Activated CD4-positive, alpha-beta T cell treated with anti-CD3 and anti-CD28 coated beads, Interleukin-2, Interleukin-4, amounts not matched to agents 100 ng/mL and 50 ng/mL, durations not matched to agents 16 hours and 8 hours (primary cell): Measurements from ENCODE around the gene NR6A1.

Source experiments
- DNase-seq: peaks from one replicate; pipeline ENCODE4 v3.0.0-alpha.2; 2020; ENCODE audit warnings: low spot score

The NR6A1 gene

DNA sequence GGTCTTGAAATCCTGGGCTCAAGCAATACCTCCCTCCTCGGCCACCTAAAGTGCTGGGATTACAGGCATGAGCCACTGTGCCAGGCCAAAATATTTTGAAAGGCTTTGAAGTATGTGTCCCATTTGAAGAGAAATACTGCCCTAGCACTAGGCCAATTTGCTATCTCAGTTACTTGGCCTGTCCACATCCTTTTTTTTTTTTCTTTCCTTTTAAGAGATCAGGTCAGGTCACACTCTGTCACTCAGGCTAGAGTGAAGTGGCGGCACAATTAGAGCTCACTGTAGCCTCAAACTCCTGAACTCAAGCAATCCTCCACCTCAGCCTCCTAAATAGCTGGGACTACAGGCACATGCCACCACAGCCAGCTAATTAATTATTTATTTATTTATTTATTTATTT, 84.2 kb downstream of the NR6A1 start:
- no peak for DNase-seq

DNA sequence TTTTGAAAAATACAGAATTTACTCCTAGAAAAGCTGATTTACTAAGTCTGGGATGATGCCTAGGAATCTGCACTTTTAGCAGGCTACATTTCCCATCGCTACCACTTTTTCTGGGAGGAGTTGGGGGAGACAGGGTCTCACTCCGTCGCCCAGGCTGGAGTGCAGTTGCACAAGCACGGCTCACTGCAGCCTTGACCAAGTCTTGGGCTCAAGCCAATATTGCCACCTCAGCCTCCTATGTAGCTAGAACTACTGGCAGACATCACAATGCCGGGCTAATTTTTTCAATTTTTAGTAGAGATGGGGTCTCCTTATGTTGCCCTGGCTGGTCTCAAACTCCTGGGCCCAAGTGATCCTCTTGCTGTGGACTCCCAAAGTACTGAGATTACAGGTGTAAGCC, 85.9 kb downstream of the NR6A1 start:
- DNase-seq: no peak

DNA sequence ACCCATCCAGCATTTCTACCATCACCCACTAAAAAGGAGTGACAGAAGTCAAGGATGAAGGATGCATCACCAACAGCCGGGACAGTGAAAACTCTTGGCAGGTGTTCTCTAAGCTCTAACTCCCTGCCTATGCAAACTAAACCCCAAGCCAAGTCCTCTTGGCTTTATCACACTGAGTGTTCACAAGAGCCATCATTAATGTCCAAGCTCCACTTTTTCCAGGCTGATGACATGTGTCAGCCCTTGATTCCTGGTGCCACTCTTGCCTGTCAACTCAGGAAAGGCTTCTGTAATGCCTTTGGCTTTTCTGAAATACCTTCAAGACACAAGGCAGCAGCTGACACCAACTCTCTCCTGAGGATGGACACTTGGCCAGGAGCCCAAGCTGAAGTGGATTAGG, 86.9 kb downstream of the NR6A1 start:
- no peak for DNase-seq

DNA sequence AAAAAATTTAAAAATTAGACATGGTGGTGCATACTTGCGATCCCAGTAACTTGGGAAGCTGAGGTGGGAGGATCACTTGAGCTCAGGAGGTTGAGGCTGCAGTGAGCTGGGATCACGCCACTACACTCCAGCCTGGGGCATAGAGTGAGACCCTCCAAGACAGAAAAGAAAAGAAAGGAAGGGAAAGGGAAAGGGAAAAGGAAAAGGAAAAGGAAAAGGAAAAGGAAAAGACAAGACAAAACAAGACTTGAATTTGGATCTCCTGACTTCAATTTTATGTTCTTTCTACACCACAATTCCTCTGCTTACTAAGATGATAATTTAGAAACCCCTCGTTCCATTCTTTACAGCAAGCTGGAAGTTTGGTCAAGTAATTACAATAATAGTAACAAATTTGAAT, 88.1 kb downstream of the NR6A1 start:
- DNase-seq: no peak

DNA sequence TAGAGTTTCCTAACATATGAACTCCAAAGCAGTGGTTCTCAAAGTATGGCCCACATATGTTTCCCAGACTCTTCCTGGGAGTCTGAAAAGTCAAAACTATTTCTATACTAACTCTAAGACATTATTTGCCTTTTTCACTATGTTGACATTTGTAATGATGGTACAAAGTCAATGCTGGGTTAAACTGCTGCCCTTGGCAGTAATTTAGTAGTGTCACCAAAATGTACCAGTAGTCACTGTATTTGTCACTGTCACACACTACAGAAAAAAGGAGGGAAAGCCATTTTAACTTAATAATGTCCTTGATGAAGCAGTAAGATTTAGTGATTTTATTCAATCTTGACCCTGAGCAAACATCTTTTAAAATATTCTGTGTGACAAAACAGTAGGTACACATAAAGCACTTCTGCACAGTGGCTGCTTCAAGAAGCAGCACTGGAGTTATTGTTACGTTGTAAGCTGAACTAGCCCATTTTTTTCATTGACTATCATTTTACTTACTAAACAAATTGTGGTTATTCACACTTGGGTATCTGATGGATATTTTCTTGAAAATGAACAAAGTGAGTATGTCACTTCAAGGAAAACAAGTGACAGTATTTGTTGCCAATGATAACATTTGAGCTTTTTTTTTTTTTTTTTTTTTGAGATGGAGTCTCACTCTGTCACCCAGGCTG, 90.3 kb downstream of the NR6A1 start:
- no peak for DNase-seq

DNA sequence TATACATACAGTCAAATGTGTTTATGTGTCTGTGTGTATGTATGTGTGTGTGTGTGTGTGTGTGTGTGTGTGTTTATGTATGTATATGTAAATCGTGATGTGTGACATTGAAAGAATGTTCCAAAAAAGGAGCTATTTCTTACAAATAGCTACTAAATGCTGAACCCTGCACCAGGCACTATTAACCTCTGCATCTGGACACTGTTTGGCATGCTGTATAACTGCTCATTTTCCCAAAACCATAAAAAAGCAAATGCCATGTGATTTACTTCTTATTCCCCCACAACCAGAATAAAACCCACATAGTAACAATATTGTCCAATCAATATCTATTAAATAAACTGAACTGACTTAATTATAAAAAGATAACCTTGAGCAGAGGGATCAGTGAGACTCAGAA, 91.1 kb downstream of the NR6A1 start:
- no peak for DNase-seq

DNA sequence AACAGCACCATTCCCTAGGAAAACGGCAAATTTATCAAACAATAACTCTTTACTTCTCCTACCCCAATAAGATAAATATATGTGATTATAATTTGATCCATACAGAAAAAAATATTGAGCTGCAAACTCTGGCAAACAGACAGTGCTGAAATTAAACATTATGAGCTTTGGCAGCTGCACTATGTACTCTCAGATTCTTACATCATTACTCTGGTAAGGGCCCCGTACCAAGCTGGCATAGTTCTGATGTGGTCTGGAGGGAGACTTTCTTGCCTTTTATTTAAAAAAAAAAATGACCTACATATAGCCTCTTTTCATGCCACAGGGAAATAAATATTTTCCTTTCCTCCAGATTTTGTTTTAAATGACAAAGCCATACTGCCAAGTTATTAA, 95.0 kb downstream of the NR6A1 start:
- no peak for DNase-seq

DNA sequence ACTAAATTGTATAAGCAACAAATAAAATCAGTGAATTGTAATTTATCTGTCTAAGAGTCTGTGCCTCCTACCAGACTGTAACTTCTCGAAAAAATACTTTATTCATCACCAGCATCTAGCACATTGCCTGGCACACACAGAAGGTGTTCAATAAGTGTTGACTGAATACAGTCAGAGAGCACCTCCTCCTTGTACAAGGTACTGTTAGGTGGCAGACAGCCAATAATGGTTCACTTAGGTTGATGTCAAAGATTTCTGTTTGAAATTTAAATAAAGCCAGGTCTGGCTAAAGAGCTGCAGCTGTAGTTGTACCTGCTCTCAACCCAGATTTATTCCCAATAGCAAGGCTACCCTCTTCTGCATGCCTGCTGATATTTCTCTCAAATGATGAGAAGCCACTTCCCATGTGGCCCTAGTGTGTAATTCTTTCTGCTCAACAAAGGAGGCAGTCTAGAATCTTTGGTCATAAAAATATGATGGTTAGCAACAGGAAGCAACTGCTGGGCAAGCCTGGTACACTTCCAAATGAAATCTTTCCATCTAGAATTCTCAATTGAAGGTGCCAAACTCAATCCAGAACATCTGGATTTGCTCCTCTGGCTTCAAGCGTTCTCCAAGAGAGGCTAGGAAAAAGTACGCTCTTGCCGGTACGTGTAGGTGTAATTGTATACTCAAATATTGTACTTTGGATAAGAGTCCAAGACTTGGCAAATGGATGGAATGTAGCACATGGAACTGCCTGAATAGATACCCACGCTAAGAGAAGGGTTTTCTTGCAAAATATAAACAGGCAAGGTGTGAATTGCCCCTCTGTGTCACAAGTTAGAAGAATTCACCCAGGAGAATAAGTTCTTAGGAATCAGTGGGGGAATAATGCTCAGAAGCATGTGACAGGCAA, 95.6 kb downstream of the NR6A1 start:
- no peak for DNase-seq

DNA sequence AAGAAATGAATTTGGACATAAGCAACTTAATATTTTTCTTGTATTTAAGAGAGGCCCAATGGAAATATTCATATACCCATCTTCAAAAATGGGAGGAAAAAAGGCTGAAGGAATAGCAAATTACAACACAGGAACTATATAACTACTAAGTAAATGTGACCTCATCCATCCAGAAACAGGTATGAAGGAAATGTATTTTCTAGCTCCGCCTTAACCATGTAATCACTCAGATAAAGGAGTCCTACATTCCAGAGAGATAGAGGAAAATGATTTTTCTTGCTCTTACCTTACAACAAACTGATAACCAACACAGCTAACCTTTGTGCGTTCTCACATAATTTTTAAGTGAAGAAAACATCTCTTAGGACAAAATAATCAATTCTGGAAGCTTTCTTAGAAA, 96.5 kb downstream of the NR6A1 start:
- DNase-seq: no peak

DNA sequence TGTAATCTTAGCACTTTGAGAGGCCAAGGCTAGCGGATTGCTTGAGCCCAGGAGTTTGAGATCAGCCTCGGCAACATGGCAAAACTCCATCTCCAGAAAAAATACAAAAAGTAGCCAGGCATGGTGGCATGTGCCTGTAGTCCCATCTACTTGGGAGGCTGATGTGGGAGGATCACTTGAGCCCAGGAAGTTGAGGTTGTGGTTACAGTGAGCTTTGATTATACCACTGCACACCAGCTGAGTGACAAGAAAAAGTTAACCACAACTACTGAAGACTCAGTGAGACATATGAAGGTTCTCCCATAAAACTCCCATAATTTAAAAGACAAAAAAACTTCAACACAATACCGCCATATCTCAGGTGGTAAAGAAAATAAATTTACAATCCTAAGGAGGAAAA, 98.0 kb downstream of the NR6A1 start:
- peak; percentile 9 for DNase-seq

DNA sequence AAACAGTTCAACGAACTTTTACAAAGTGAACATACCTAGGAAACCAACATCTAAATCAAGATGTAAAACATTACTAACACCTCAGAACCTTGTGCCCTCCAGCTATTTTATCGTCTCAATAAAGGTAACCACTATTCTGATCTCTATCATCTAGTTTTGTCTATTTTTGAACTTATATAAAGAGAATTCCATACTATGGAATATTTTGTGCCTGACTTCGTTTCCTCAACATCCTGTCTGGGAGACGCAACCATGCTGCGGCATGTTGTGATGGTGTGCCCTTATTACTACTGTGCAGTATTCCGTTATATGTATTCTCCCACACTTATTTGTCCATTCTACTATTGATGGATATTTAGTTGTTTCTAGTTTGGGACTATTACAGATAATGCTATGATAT, 99.2 kb downstream of the NR6A1 start:
- no peak for DNase-seq

DNA sequence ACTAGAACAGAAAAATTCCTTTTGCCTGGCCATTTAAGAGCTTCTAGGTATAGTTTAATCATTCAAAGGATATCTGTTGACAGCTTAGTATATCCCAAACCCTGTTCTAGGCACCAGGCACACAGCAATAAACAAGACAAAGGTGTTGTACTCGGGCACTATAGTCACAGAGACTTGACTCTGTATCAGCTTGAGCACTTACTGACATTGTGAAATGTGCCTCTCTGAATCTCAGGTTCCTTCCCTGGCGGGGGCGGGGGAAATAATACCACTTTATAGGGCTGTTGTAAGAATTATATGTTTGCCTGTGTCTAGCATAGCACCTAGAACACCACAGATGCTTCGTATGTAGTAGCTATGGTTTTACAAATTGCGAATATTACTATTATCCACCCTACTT, 104.5 kb downstream of the NR6A1 start:
- no peak for DNase-seq

DNA sequence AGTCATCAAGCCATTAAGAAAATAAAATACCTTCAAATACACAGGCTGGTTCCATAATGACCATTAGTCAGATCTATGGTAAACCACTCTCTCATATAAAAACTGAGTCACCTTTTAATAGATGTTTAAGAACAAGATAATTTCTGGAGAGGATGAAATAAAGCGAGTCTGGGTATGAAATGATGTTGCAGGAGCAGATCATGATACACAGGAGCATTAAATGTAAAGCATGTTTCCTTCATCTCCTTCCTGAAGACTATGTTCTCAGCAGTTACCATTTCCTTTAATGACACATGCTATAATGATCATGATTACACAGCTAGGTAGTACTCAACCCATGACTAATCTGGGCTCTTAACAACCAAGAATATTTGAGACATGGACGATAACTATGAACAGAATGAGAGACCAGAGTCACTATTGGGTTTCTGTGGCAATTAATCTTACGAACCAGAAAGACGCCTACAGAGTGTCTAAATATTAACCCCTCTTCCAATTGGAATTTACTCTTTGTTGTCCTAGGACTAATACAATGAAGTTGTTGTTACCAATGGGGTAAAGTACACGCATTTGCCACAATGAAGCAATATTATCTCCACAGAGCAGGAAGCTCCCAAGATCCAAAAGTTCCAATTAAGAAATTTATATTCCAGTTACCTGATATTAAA, 105.6 kb downstream of the NR6A1 start:
- no peak for DNase-seq

DNA sequence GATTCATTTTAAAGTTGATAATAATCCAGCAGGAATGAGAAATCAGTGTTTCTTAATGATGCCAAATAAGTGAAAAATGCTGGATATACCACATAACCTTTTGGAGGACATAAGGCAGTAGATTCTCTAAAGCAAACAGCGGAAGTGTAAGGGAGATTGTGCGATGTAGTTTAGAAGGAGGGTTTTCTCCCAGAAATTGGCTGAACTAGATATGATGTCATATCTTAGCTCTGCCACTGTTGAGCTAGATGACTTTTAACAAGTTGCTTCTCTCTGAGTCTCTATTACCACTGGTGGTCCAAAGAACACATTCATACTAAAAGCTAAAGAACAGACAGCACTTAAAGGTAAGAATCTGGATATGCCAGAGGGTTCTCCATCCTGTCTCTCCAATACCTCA, 107.0 kb downstream of the NR6A1 start:
- no peak for DNase-seq

DNA sequence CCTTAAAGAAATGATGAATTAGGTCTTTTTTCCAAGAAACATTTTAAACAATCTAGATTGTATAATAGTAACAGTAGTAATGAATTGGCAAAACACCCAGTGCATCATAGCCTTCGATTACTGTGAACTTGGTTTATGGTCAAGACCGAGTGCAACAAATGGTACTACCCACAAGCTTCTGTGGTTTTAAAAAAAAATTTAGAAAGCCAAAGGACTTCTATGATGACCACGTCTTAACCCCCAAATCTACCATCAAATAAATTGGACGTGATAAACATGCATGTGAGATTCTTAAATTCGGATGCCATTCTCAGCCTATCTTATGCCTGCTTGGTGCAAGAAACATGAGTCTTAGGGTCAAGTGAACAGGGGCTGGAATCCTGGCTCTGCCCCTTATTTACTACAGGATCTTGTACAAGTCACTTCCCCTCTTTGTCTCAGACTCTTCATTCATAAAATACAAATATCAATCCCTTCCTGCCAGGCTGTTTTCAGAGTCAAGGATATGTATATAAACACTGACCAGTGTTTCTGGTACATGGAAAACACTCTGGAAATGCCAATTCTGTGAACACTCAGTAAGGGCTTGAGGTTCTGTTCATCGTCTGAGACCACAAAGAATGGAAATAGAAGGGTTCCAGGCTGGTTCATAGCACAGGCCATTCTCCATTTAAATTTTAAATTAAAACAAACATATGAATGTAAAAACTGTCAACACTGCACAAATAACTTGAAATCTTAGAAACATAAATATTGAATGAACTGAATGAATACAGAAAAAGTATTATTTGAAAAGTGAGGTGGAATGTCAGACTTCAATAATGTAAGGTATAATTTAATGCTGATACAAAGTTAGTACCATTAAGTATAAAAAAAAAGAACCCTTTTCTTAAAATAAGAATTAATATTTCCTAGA, 107.8 kb downstream of the NR6A1 start:
- no peak for DNase-seq

DNA sequence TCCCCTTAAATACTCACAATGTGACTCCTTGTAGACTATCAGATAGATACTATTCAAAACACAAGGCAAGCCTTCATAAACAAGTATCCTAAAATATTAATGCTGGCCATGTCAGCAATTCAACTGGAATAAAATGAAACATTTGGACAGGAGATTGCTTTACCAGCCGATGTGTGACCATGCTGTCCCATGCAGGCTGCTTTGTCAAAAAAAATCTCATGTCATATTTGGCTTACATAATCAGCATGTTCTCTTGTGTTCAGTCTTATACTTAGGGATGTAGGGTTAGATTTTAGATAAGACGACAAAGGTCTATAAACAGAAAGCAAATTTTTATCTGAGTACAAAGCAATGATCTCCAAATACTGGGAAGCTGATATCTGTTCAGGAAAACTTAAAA, 108.5 kb downstream of the NR6A1 start:
- no peak for DNase-seq

DNA sequence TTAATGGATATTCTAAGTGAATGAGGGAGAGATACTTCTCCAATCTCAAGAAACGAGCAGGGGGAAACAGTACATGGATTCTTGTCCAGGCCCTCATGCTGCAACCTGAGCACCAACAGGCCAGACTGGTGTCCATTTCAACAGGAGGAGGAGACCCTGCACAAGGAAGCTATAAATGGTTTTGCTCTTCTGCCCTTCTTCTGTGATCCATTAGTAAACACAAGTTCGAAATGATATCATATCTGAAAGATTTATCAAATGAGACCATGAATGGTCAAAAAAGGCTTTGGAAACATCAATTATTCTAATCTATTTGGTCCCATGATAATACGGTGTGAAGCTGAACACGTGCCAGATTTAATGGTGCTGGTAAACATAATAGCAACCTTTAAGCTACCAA, 109.8 kb downstream of the NR6A1 start:
- no peak for DNase-seq

DNA sequence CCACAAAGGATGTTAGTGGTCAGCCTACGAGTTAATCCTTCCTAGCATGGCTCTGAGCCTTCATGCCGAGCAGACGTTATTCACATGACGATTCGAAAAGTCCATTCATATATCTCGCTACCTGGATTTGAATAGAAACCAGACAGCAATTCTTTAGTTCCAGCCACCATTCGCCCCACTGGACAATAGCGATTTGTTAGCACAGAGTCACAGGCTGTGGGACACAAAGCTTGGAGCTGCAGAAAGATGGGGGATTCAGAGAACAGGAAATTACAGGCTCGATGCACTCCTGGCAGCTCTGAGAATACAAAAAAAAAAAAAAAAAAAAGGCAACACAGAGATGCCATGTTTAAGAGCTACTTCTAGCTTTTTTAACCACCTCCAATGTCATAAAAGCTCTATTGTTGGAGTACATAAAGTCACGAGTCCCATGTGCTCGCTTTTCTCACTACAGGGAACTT, 110.7 kb downstream of the NR6A1 start:
- no peak for DNase-seq

DNA sequence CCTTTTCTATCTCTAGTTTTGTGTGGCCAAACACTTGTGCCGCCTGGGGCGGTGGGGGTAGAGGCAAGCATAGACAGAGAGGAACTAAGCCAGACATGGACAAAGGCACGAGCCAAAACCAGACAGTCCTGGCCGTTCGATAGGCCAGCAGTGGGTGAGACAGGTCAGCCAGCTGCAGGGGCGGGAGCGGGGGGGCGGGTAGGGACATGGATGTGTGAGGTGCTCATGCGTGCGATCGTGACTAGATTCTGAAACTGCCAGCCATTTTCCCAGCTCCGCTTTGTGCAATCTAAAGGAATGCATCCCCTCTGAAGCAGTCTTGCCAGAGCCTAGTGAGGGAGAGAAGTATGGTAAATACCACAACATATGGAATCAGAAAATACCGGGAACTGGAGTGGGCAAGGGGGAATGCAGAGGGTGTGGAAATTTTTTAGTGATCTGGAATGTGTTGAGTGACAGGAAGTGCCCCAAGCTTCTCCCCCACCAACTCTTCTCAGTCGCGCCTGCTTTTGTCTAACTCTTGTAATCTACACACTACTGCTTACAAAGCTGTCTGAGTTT, 111.9 kb downstream of the NR6A1 start:
- DNase-seq: peak; percentile 8

DNA sequence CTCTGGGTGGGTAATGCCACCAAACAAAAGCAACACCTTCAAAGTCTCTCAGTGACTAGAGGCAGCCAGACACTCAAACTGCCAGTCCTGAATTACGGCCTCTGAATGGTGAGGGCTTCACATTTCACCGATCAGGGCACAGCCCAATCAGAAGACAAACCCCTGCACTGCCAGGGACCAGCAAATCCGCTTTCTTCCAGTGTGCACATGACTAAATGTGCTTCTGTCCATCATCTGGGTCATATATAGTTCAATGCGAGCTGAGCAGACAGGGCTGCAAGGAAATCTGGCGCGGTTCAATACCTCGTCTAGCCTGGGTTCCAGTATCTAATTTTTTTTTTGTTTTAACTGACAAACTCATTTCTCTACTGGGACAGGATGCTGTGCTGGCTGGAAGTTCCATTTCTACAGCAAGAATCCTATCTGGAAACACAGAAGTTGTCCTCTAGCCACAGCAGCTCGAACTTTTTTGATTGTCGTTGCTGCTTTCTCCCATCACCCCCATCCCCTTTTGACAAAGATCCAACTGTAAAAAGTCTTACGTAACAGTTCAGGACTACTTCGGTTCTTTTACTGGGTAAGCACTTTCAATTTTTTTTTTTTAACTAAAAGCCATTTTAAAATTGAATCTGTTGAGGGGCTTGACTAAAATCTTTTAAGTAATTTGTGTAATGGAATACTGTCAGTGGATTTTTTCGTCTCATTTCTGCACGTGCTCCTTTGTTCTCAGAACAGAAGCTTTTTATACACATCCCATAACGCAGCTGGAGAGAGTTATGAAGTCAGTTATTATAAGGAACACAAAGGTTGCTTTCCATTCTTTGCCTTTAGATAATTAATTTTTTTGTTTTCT, 112.7 kb downstream of the NR6A1 start:
- peak; percentile 39 for DNase-seq

DNA sequence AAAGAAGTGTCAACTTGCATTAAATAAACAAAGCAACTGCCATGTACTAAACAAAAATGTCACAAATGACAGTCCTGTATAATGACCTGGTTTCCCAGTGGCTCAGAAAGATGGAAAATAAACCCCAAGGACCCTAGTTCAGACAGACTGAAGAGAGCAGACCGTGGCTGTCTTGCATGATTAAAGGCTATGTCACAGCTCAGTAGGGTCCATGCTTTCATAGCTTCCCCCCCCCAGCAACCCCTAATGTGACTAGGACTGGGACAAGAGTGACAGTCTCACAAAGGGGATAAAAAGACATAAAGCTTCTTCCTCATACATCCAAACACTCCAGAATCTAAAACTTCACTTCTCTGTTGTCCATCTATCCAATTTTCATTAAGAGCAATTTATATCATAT, 113.6 kb downstream of the NR6A1 start:
- DNase-seq: no peak
